Activated T-cell treated with anti-CD3 and anti-CD28 coated beads for 24 hours (primary cell): ENCODE results near the gene PHOX2A.

Experiments used
- DNase-seq: peaks from one replicate; pipeline ENCODE4 v3.0.0-alpha.2; 2020; ENCODE audit warnings: low read depth

Gene PHOX2A

GRCh38 chr11:72249961-72250360, 6.0 kb upstream of the PHOX2A start:
- no peak for DNase-seq

- no peak for DNase-seq
Measured at GRCh38 chr11:72247584-72247983, 3.6 kb upstream of the PHOX2A start.

GRCh38 chr11:72245263-72245816, 1.4 kb upstream of the PHOX2A start:
- no peak for DNase-seq

GRCh38 chr11:72244361-72245262, 636 bp upstream of the PHOX2A start:
- DNase-seq = no peak

- no peak for DNase-seq
Measured at GRCh38 chr11:72243173-72244059, 560 bp downstream of the PHOX2A start.

GRCh38 chr11:72242141-72242540, 1.8 kb downstream of the PHOX2A start:
- DNase-seq = no peak

- DNase-seq = no peak
Measured at GRCh38 chr11:72241291-72241781, 2.6 kb downstream of the PHOX2A start.

GRCh38 chr11:72240461-72241290, 3.3 kb downstream of the PHOX2A start:
- no peak for DNase-seq

GRCh38 chr11:72239849-72240460, 4.0 kb downstream of the PHOX2A start:
- DNase-seq = no peak

- no peak for DNase-seq
Measured at GRCh38 chr11:72239313-72239848, 4.6 kb downstream of the PHOX2A start.

GRCh38 chr11:72238492-72239312, 5.3 kb downstream of the PHOX2A start:
- DNase-seq = no peak

GRCh38 chr11:72238040-72238450, 5.9 kb downstream of the PHOX2A start:
- DNase-seq = no peak

- DNase-seq = no peak
Measured at GRCh38 chr11:72237112-72237931, 6.7 kb downstream of the PHOX2A start.

- no peak for DNase-seq
Measured at GRCh38 chr11:72236774-72237111, 7.2 kb downstream of the PHOX2A start.

GRCh38 chr11:72236083-72236697, 7.8 kb downstream of the PHOX2A start:
- no peak for DNase-seq

- DNase-seq = no peak
Measured at GRCh38 chr11:72235351-72236057, 8.5 kb downstream of the PHOX2A start.

- DNase-seq = no peak
Measured at GRCh38 chr11:72234920-72235319, 9.1 kb downstream of the PHOX2A start.

- no peak for DNase-seq
Measured at GRCh38 chr11:72234514-72234830, 9.5 kb downstream of the PHOX2A start.
